Stimulated activated CD8-positive, alpha-beta memory T cell treated with anti-CD3 and anti-CD28 coated beads, Interleukin-4, amount 100 ng/mL, for 1 hour (primary cell): ENCODE measurements around the gene FBXO31.

Experiments used
- DNase-seq, 2 donors: peaks; one replicate each; pipeline ENCODE4 v3.0.0-alpha.2; 2020; ENCODE audit warnings: low read depth in 2 of 2, low spot score in 1 of 2

The FBXO31 gene, protein sequence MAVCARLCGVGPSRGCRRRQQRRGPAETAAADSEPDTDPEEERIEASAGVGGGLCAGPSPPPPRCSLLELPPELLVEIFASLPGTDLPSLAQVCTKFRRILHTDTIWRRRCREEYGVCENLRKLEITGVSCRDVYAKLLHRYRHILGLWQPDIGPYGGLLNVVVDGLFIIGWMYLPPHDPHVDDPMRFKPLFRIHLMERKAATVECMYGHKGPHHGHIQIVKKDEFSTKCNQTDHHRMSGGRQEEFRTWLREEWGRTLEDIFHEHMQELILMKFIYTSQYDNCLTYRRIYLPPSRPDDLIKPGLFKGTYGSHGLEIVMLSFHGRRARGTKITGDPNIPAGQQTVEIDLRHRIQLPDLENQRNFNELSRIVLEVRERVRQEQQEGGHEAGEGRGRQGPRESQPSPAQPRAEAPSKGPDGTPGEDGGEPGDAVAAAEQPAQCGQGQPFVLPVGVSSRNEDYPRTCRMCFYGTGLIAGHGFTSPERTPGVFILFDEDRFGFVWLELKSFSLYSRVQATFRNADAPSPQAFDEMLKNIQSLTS

DNA sequence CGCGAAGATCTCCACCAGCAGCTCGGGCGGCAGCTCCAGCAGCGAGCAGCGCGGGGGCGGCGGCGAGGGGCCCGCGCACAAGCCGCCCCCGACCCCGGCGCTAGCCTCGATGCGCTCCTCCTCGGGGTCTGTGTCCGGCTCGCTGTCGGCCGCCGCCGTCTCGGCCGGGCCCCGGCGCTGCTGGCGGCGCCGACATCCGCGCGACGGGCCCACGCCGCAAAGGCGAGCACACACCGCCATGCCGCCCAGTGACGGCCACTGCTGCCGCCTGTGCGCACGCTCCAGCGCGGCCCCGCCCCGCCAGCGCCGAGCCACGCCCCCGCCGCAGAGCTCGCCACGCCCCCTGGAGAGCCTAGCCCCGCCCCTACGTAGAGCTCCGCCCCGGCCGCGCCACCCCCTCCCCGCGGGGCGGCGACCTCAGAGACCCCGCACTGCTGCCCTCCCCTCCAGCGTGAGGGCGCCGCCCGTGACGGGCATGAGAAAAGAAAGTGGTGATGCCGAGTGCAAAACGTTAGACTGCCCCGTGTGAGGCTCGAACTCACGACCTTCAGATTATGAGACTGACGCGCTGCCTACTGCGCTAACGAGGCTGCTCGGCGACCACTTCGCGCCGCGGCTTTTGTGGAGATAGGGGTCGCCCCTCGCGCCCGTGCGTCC, at the start of gene FBXO31:
Gene FBXO31 (minus strand): TSS at position 272 of the 657 bp plus-strand sequence. CDS start 32 bp downstream, at position 240.
- DNase-seq = peak; percentile 76 to 83

DNA sequence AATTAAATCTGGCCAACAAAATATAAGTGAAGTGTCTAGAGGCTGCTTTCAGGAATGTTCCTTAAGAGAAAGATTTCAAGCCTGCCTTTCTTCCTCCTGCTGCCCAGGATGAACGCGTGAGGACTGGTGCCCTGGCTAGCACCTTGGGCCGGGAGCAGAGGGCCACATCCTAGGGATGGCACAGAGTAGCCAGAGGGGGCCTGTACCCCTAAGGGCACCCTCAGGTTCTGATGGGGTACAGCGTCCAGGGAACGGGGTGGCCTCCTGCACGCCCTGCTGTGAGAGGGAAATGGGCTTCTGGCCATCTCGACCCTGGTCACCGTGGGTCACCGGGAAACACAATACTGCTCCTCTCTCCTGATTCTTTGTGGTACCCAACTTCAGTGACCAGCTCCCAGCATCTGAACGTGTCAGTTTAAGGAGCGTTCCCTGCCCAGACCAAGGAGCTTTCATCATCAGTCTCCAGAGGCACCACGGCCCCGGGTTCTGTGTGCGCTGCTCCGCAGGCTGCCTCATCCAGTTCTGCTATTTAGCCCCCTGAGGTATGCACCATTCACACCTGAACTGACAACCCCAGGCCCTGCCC, 48.8 kb upstream of the FBXO31 start:
- DNase-seq = no peak

DNA sequence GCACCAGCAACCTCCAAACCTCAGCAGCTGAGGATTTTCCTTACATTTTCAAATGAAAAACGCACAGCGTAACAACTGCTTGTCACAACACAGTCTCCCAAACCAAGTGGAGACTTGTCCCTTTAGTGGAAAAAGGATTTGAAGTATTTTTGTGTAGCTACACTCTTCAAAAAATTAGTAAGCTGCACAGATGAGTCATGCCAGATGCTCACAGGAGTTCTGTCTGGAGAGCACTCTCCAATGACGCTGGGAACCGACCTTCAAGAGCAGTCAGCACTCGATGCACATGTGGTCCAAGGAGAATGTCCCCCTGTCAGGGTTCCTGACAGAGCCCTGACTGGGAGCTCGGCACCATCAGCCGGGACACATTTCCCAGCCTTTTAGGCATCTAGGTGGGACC, 48.4 kb upstream of the FBXO31 start:
- no peak for DNase-seq

DNA sequence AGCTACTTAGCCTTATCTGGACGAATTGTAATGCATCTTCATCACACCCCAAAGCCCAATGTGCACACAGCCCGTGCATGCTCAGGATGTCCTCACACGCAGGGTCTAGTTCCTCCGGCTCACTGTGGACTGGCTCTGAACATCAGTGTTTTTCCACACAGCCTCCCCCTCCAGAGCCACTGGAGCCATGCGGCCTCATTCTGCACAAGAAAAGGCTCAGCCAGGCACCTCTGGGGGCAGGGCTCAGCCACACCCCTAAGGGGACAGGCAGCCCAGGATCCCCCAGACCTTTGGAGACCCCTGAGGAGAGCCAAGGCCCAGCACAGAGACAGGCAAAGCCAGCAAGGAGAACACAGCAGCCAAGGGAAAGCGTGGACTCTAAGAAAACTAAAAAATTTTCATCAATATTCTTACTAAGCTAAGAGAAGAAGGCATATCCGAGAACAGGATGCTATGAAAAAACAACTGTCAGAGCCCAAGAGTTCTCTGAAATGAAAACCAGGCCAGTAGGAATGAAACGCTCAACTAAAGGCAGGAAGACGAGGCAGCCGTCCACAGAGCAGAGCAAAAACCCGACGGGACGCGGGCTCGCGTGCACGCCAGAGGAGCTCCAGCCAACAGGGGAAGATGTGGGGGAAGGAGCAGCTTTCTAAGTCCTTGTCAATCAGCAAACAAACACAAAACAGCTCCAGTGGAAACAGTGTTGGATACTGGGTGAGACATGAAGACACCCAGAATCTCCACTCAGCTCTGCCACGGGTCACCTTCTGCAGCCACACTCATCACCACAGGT, 43.0 kb upstream of the FBXO31 start:
- no peak for DNase-seq

DNA sequence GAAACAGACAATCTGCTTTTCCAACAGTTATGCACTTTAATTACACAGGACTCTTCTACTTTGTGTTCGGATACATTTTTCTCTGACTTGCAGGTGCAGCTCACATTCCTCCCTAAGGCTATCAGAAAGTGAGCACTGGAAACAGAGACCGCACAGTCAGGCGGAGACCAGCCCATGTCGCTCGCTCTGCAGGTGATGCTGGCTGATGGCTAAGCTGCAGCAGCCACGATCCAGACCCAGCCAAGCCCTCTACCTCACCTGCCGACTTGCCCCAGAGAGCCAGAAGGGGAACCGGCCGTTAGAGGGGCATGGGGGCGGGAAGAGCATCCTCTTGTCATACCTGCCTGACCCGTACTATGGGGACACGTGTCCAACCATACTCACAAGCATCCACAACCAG, 42.4 kb upstream of the FBXO31 start:
- DNase-seq = no peak

DNA sequence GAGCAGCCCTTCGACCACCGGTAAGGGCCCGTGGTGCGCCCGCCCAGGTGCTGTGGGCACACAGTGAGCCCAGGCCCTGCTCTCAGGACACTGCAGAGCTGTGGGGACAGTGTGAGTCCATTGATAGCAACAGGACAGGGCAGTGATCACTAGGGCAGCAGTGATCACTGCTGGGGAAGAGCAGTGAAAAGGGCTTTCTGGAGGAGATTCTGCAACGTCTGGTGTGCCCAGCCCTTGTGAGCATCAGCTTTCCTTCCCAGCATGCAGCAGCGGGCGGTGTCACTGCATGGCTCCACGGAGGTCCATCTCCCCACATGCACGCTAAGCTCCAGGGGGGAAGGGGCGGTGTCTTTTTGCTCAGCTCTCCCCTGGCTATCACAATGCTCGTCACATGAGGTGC, 40.7 kb upstream of the FBXO31 start:
- no peak for DNase-seq

DNA sequence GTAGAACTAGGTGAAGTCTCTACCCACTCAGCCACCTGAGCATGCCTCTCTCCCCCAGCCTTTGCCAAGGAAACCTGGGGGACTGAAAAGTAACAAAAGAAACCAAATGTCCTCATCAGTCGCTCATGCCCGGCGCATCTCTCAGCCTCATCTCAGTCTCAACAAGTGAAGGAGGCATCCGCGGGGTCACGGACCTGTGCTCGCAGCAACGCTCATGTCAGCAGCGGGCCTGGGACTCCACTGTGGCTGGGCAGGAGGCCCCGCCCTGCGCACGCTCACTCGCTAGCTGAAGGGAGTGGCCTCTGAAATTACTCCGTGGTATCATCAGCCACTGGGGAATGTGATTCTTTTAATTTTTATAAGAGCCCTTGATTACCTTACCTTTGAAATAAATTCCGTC, 39.9 kb upstream of the FBXO31 start:
- DNase-seq = no peak

DNA sequence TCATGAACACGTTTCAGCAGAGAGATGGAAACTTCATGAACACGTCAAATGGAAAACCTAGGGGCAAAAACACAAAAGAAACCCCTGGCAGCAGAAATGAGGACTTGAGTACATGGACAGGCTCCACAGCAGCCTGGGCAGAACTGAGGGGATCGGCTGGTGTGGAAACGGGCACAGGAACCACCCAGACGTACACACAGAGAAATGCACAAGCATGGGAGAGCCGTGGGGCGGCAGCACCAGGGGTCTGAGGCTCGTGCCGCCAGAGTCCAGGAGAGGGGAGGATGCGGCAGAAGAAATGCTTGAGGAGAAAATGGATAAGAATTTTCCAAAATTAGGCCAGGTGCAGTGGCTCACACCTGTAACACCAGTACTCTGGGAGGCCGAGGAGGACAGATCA, 38.5 kb upstream of the FBXO31 start:
- DNase-seq = no peak

DNA sequence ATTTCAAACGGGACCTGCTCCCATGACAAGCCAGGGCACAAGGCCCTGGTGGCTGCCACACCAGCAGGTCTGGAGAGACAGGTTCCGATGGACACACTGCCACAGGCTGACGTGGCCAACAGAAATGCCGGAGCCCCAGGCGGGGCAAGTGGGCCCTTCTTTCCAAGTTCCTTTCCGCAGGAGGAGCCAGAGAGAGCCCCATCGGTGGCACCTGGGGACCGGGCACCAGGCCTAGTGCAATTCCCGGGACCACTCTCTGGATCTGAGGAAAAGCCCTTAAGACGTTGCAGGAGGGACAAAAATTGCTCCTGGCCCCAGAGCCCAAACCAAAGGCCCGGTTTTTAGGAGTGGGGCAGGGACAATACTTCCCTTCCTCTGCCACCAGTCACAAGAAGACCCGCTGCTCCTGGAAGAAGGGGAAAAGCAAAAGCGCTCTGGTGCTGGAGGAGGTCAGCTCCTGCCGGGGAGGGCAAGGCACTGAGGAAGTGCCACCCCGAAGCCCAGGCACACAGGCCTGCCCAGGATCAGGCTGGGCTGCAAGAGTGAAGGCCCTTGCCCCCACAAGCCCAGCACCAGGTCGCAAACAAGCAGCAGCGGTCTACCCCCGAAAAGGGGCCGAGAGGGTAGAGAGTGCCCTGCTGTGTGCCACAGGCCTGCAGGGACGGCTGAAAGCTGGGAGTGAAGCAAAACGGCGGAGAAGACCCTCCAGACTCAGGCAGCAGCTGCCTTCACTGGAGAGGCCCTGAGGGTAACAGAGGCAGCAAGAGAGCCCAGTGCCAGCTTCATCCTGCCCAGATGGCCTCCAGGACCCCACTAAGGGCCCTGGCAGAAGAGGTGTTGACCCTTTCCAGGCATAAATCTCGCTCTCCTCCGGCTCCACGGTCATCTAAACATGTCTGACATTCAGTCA, 37.7 kb upstream of the FBXO31 start:
- DNase-seq = no peak

DNA sequence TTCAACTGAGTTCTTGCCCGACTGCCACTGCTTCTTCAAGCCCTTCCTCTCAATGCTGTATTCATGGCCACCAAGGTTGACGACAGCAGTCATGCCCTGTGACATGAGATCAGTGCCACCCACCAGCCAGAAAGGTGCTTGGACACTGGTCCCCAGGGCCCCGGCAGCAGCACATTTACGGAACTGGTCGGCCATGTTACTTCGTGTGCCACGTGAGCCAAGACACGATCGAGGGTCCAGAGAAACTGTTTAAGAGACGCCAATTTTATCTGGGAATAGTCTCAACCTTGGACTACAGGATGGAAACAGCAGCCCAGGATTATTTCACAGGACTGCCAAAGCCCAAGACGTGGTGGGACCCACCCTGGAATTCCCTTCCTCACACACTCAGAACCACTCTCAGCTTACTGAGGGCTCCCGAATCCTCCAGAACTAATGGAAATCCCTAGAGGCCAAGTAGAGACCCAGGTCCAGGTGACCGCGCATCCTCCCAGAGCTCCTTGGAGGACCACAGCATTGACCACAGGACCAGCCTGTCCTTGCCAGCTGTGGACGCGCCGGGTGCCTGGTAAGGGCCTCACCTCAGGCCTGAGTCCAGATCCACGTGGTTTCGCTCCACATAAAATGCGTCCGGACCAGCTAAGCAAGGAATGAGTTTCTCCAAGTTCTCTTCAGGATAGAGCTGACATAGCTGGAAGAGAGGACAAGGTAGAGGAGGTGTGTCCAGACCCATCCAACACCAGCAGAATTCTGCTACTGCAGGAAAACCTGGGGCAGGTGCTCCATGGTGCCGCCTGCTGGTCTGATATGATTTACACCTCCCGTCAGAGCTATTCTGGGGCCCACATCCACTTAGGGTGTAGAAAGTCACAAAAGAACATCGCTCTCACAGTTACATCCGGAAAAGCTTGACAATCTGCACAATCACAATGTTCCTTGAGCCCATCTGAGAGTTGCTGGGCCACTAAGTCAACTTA, 36.7 kb upstream of the FBXO31 start:
- DNase-seq = no peak

DNA sequence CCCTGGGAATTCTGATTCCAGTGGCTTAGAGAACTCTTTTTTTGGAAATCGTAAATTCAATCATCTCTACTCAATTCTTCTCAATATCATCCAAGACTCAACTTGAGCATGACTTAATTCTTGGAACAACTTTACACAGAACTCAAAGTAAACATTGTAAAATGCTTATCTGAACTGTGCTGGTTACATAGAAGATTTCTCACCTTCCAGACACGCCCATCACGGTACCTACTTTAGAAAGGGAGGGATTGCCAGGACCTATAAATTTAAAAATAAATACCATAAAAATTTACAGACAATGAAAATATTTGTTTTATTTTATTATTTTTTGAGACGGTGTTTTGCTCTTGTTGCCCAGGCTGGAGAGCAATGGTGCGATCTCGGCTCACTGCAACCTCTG, 35.1 kb upstream of the FBXO31 start:
- no peak for DNase-seq

DNA sequence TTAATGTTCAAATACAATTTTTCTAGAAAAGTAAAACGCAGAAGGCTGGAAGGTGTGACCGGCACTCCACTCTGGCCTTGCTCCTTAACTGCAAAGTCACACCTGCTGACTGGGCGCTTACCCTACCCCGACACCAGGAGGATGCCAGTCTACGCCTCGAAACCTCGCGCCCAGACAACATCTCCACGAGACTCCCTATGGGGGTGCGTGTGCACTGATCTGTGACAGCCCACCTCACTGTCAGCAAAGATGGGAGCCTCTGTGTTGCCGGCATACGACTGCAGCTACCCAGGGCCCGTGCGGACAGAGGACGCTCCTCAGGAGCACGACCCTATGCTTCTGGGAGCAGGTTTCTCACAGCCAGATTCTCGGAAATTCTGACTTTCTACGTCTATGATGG, 34.6 kb upstream of the FBXO31 start:
- no peak for DNase-seq

DNA sequence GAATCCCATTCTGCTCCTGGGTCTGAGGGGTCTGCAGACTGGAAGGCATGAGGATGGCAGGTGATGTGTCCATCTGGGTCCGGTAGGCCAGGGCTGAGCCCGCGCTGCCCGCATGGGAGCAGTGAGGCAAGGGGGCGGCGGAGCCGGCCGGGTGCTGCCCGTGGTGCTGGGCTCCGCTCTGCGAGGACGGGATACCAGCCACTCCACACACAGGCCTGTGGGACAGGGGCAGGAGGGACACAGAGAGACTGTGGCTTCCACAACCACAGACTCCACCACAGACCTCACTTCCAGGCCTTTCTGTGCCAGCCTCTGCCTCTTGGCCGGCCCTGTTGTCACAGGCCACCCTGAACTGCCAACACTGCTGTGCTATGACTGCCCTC, 33.9 kb upstream of the FBXO31 start:
- DNase-seq = no peak

DNA sequence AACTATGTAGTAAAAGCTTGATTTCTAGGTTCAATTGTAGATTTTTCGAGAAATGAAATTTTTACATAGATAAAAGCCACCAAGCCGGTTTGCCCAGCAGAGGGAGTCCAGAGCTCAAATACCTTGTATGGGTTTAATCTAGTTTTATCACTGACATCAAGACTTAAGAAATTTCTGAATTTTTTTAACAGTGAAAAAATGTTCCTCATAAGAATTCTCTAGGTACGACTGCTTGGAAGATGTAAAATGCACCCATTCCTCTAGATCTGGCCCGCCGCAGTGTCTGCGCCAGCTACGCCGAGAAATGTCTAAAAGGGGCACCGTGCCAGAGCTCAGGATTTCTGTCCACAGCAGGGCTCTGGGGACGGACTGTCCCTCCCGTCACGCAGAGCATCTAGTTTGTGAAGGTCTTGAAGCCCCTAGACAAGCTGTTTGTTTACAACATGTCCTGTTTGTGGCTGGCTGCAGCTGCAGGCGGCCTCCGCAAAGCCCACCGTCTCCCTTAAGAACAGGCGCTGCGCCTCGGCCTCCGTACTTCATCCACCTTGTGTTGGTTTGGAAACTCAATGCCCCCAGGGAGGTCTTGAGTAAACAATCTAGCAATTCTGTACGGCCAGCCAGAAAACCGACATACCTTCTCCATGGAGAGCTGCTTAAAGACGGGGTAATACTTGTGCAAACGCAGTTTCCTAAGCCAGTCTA, 33.4 kb upstream of the FBXO31 start:
- no peak for DNase-seq

DNA sequence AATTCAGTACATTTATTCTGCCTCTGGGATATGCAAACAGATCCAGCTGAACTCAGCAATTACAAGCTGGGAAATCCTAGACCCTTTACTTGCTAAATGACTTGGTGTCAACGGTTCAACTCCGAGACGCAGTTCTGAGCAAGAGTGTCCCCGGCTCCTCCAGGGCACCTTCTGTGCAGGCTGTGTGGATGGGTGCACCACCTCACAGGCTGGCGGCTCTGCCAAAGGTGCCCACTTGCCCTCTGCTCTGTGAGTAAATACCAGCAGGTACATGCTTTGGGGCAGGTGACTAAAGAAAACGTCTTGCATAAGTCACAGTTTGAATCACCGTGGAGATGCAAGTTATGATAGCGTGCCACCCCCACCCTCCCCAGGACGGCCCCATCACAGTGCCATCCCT, 31.9 kb upstream of the FBXO31 start:
- no peak for DNase-seq

DNA sequence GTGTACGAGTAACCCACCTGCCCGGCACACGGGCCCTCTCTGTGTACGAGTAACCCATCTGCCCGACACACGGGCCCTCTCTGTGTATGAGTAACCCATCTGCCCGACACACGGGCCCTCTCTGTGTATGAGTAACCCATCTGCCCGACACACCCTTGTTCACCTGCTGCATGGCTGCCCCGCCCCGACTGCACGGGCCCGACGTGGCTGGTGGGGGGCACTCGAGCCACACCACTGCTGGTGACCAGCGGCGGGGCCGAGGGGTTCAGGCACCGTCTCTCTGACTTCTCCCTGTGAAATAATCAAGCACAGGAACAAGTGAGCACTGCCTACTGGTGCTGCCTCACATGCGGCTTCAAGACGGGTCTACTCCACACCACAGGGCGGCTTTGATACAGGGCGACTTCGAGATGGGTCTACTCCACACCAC, 30.7 kb upstream of the FBXO31 start:
- DNase-seq = no peak

DNA sequence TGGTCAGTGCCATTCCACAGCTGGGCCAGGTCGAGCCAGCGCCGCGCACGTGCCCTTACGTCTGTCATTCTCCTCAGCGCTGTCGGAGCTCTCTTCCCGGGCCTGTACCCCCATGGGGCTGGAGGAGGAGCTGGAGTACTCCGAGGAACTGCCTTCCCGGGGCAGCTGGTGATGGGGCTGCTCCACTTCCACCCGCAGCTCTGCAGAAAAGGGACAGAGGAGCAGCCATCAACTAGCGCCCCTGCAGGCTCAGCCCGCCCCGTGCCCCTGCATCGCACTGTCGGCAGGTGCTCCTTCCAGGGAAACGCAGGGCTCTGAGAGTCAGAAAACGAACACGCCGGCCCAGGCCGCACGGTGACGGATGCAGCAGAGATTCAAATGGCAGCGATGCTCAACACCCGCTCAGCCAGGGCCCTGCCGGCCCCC, 29.4 kb upstream of the FBXO31 start:
- DNase-seq = no peak

DNA sequence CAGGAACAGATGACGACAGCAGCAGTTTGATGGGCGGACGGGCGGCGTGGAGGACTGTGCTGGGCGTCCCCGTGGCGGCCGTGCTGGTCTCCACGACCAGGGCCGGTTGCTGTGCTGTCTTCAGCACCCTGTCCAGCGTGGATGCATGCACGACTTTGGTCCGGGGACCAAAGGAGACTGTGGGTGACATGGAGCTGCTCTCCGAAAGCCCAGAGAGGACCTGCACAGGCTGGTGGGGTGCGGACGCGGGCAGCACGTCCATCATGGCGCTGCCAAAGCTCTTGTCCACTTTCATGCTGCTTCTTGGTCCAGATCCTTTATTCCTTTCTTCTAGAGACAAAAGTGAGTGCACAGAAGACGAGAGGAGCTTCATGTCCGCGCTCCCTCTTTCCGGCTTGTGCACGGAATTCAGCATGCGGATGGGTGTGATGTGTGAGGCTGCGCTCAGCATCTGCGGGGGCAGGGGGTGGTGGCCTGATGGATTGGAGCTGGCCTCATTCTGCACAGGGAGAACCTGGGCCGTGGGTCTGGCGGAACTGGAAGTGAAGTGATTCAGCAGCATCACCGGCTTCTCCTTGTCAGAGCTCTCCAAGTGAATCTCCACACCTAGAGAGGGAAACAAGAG, 28.9 kb upstream of the FBXO31 start:
- DNase-seq = no peak
